HG02973 (cell line): ENCODE results near the gene PRPF40A.

ENCODE experiments used
- ATAC-seq: cut with Tn5 transposase; IDR thresholded peaks from one replicate; pipeline ENCODE4 v1.9.1; 2021; ENCODE audit warnings: moderate library complexity; ENCODE audit not compliant: unreplicated experiment

PRPF40A gene

DNA sequence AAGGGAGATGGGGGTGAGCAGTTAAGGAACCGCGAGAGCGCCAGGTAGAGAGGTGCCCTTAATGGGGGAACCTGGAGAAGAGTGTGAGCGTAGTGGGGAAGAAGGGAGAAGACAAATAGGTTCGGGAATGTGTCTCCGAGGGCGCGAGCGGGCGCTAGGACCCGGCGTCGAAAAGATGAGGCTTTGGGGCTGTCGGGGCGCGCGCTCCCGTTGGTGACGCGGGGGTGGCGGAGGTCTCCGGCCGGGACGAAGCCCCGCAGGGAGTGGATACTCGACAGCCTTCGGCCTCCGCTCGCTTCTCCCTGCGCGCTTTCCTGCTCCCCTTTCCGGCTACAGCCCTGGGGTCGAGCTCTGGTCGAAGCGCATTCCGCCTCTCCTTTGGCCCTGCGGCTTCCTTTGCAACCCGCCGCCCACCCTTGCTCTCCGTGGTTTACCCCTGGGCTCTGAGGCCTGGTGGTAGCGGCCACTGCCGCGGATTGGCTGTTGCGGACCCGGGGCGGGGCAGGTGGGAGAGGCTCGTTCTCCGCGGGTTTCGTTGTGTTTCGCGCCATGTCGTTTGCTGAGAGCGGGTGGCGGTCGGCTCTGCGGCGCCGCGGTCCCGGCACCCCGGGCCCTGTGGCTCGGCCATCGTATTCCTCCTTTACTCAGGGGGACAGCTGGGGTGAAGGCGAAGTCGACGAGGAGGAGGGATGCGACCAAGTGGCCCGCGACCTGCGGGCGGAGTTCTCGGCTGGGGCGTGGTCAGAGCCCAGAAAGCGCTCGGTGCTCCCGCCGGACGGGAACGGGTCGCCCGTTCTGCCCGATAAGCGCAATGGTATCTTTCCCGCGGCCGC is 1.0 kb upstream of the PRPF40A start, which contains the start of gene ARL6IP6:
Gene ARL6IP6, plus strand, starts transcription at position 545 of the 833 bp plus-strand sequence. Its CDS starts 5 bp downstream, at position 550.
- peak; percentile 68 for ATAC-seq

- no peak for ATAC-seq
Observed at GRCh38 chr2:152716805-152717227, 445 bp downstream of the PRPF40A start.

- no peak for ATAC-seq
Observed at GRCh38 chr2:152715854-152716428, 1.3 kb downstream of the PRPF40A start.

DNA sequence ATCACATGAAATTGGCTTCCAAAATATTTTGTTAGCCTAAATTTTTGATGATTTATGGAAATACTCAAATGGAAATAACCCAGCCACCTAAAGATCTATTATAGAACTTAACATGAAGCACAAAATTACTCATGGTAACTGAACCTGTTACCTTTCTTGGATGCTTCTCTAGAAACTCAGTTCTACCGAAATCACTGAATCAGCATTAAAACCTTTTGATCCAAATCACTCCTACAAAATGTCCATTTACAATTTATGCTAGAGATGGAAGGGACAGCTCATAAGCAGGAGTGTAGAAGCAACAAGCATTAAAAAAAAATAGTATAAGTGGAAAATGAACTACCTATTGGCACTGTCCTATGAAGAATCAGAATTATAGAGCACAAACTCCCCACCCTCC is 2.1 kb downstream of the PRPF40A start:
- no peak for ATAC-seq

- no peak for ATAC-seq
Observed at GRCh38 chr2:152710713-152711112, 6.5 kb downstream of the PRPF40A start.

DNA sequence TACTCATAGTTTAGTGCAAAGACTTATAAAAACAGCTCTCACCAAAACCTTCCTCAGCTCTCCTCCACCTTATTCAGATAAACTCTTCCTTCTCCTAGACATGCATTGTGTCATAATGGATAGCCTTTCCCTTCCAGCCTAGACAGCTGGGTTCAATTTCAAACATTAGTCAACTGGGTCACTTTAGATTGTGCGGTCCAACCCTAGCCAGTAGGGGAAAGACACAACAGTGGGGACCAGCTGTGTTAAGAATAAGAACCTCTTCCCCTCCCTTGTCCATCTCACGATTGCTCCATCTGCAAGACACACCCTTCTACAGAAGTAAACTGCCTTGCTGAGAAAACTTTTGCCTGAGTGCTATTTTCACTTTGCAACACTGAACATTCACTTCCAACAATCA is 8.5 kb downstream of the PRPF40A start:
- ATAC-seq = no peak

- no peak for ATAC-seq
Observed at GRCh38 chr2:152706477-152707021, 10.7 kb downstream of the PRPF40A start.

DNA sequence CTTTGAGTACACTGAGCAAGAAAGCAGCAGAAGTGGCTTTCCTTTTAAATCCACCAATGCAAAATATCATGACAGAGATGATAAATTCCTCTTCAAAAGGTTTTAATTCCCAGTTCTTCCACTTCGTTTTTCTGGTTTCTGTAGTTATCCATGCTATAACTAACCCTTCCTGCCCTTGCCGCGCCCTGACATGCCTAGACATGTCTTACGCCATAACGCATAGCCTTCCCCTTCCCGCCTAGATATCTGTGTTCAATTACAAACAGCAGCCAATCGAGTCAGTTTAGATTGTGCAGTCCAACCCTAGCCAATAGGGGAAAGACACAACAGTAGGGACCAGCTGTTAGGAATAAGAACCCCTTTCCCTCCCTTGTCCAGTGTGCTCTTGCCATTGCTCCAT is 16.1 kb downstream of the PRPF40A start:
- ATAC-seq = no peak

DNA sequence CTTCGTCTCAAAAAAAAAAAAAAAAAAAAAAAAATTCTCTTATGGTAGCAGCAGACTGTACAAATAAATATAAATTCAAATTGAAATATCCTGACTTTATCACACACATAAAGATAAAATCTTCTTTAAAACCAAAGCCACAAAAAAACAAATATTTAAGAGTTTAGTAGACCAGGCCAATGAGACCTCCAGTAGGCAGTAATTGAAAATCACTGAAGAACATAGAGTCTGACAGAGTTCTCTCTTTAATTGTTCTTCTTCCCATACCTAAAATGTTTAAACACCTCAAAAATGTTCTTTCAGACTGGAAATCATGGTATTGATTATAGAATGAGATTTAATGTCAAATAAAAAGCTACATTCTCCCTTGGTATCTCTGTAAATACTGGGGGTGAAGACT is 20.8 kb downstream of the PRPF40A start:
- ATAC-seq = no peak

DNA sequence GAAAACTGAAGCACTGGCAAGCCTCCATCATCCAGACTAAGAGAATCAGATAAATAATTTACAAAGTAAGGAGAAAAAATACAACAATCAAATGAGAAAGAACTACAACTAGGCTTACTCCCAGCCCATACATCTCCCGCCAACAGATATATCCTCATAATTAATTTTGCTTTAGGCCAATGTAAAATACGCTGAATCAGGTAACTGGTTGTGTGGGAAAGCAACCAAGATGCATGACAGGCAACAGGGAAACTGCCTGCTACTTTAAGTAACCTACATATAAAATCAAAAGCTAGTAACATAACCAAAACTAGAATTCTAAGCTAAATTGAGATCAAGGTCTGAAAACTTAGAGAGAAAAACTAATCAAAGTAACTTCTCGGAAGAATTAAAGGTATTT is 21.5 kb downstream of the PRPF40A start:
- no peak for ATAC-seq

DNA sequence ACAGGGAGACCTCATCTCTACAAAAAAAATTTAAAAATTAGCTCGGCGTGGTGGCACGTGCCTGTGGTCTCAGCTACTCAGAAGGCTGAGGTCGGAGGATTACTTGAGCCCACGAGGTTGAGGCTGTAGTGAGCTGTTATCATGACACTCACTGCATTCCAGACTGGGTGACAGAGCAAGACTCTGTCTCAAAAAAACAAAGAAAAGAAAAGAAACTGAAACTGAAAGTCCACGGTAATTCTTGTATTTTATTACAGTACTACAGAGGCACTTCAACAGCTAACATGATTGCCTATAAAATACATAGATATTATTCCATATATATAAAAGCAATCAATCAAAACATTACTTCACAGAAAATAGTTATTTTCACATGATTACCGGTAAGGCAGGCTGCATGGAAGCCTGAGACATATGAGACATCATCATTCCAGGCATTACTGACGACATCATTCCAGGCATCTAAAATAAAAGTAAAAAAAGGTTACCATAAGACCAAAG is 23.1 kb downstream of the PRPF40A start:
- ATAC-seq = peak; percentile 42

DNA sequence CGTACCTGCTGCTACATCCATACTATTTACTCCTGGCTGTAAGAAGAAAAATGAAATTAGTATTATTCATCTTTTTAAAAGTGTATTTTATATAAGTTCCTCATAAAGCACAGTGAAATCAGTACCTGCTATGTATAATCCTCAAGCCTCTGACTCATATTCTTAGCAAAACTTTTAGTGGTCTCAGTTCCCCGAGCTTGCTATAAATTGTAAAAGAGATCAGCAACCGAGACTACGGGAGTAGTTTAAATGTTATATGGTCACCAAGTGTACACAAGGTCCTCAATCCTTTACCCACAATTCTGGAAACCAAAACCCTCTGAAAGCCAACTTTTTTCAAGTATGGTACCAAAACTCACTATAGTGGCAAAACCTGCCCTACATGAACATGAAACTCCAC is 24.2 kb downstream of the PRPF40A start:
- peak; percentile 88 for ATAC-seq

DNA sequence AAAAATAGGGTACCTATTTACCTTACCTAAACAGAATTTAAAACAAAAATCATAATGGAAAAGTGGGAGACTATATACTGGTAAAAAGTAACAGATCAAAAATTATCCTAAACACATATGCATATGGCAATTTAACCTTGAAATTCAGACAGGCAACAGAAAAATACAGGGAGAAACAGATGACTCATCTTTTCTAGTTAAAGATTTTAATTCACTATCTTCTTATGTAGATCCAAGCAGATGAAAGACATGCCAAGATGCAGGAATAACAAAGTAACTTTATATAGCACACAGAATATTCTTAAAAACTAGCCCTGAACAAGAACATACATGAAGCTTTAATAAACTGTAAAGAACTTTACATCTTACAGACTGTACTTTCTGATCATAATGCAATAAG is 30.9 kb downstream of the PRPF40A start:
- no peak for ATAC-seq

- ATAC-seq = no peak
Observed at GRCh38 chr2:152683400-152683799, 33.9 kb downstream of the PRPF40A start.

DNA sequence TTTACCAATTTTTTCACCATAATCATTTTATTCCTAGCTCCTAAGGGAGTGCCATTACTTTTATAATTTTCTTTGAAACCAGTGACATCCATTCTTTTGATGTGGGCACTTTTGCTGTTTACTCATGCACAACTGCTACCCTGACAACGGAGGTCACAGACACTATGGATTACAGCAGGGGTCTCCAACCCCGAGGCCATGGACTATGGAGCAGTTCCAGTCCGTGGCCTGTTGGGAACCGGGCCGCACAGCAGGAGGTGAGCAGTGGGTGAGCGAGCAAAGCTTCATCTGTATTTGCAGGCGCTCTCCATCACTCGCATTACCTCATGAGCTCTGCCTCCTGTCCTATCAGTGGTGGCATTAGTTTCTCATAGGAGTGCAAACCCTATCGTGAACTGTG is 34.6 kb downstream of the PRPF40A start:
- ATAC-seq = no peak

DNA sequence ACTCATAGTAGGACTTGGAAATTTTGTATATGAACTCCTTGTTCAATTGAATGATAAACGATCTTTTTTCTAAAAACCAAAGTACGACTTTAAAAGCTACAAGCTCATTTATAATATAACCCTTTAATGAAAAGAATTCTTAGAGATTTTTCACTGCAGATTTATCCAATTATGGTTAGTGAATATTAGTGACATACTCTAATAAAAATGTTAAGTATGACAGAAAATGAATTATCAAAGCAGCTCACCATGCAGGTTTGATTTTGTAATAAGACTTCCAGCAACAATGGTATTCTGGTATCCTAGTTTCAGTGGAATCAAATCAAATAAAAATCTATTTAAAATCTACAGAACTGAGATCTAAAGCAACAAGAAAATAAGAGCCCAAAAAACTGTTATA is 38.5 kb downstream of the PRPF40A start:
- no peak for ATAC-seq

DNA sequence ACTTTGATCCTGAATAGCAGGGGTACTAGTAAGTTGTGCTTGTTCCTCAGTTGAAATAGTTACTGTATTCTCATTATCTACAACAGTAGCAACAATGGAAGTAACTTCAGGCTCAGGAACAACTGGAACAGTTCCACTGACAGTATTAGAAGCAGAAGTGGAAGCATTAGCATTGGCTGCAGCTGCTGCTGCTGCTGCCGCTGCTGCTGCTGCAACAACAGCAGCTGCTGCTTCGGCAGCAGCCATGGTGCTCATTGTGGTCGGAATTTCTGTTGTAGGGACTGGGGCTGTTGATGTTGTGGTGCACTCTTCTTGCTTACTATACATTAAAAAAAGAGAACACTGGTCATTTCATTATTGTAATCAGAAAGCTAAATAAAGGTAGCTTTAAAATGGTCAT is 40.8 kb downstream of the PRPF40A start:
- no peak for ATAC-seq

DNA sequence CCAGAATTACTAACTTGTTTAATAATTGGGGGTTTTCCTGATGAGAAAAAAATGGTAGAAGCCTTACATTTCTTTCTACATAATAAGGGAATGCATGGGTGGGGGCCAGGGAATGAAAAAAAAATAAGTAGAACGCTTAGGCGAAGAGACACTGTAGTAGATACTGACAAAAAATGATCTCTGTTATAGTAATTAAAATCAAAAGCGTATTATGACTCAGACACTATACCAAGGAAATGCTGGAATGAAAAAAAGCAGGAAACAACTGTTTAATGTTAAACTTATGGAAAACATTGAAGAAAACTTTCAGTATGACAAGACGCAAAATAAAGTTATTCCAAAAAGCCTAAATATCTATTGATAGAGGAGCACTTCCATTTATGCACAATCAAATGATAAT is 42.9 kb downstream of the PRPF40A start:
- ATAC-seq = no peak

GRCh38 chr2:152664725-152665124 is 52.5 kb downstream of the PRPF40A start:
- no peak for ATAC-seq

- no peak for ATAC-seq
Observed at GRCh38 chr2:152661076-152661475, 56.2 kb downstream of the PRPF40A start.

- ATAC-seq = no peak
Observed at GRCh38 chr2:152658221-152658620, 59.0 kb downstream of the PRPF40A start.

DNA sequence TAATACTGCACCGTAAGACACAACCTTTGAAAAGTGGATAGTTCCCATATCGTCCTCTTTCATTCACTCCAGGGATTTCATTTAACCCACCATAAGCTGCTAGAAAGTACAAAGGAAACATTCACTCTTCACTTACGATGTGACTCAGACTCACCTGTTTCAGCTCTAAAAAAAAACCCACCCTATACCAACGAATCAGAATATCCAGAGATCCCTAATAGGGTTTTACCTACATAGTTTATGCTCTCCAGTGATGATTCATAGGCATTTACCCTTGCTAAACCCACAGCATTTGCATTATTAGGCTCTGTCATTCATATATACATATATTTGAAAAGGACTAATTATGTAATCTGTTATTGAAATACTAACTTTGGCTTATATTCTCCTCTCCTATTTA is 60.2 kb downstream of the PRPF40A start:
- ATAC-seq = peak; percentile 67
